Upper lobe of right lung (tissue), 1 donor: ENCODE results near the gene RAB26. TPM values are rescaled to one million over a fixed set of nuclear protein-coding genes. Genes with fewer than 3 reads are reported as not detected.

ENCODE experiments used
- ATAC-seq: fragments of 200-7000 bp; cut with Tn5 transposase; one replicate; pipeline ENCODE4 v1.9.1; 2020; ENCODE audit warnings: mild to moderate bottlenecking, moderate library complexity
- DNase-seq: peaks from one replicate; pipeline ENCODE4 v3.0.0-alpha.2; 2020
- H3K27ac ChIP-seq: fragments of 200-600 bp; one replicate; pipeline ENCODE4 v1.8.0; 2022
- H3K27me3 ChIP-seq: fragments of 200-600 bp; one replicate; pipeline ENCODE4 v1.8.0; 2022; ENCODE audit warnings: mild to moderate bottlenecking
- H3K36me3 ChIP-seq: fragments of 200-600 bp; one replicate; pipeline ENCODE4 v1.8.0; 2022
- H3K4me1 ChIP-seq: fragments of 200-600 bp; one replicate; pipeline ENCODE4 v1.8.0; 2022
- H3K4me3 ChIP-seq: fragments of 200-600 bp; one replicate; pipeline ENCODE4 v1.8.0; 2022; ENCODE audit warnings: mild to moderate bottlenecking
- H3K9me3 ChIP-seq: fragments of 200-600 bp; one replicate; pipeline ENCODE4 v1.8.0; 2022
- intact Hi-C: fragments of 100-400 bp; cut with DNase I; formaldehyde crosslinking; loops from one replicate; pipeline ENCODE4 v1.11.0; 2022
- total RNA-seq: library from RNA; stranded (reverse); fragmentation: NEBNext Ultra II Directional; extraction: Animal tissue kit (Norgen Biotek cat#: 25700); gene quantifications from one replicate; pipeline ENCODE4 v1.2.1, GENCODE V29; 2021
- TF ChIP-seq, protein P1 (sequence below): fragments of 200-600 bp; IDR thresholded peaks from one replicate; pipeline ENCODE4 v1.8.0; 2022; ENCODE audit warnings: antibody characterized with exemption
- donor health status: DM: no; HTN: yes; CAD: no; lungs with severe emphysema.

Gene RAB26
- total RNA-seq, 1 donor from 2014 or later = 0.67 TPM

DNA sequence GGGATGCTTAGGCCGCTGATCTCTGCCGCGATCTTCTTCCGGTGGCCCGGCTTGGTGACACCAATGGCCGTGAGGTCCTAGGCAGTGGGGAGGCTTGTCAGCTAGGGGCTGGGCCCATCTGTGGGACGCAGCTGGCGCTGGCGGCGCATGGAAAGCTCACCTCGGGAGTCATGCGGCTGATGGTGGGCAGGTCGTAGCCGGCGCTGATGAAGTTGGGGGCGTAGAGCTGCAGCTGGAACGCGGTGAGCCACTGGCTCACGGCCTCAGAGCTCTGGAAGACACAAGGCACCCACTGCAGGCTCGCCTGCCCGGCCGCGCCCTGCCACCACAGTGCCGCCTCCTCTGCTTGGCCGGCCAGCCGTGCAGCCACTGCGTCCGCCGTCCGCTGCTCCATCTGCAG, 35.2 kb downstream of the RAB26 start:
- no peak for DNase-seq
- intact Hi-C loops = no loop called here
- no peak for ATAC-seq
- Histone ChIP-seq H3K36me3 (no peaks in the 10 kb centered on the region), H3K4me1 (no peaks in the 10 kb centered on the region), H3K4me3 (no peak overlapping the region), H3K9me3 (no peaks in the 10 kb centered on the region), H3K27me3 (no peaks in the 10 kb centered on the region), H3K27ac (no peak overlapping the region)
- TF ChIP-seq, protein P1, sequence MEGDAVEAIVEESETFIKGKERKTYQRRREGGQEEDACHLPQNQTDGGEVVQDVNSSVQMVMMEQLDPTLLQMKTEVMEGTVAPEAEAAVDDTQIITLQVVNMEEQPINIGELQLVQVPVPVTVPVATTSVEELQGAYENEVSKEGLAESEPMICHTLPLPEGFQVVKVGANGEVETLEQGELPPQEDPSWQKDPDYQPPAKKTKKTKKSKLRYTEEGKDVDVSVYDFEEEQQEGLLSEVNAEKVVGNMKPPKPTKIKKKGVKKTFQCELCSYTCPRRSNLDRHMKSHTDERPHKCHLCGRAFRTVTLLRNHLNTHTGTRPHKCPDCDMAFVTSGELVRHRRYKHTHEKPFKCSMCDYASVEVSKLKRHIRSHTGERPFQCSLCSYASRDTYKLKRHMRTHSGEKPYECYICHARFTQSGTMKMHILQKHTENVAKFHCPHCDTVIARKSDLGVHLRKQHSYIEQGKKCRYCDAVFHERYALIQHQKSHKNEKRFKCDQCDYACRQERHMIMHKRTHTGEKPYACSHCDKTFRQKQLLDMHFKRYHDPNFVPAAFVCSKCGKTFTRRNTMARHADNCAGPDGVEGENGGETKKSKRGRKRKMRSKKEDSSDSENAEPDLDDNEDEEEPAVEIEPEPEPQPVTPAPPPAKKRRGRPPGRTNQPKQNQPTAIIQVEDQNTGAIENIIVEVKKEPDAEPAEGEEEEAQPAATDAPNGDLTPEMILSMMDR = no peak

DNA sequence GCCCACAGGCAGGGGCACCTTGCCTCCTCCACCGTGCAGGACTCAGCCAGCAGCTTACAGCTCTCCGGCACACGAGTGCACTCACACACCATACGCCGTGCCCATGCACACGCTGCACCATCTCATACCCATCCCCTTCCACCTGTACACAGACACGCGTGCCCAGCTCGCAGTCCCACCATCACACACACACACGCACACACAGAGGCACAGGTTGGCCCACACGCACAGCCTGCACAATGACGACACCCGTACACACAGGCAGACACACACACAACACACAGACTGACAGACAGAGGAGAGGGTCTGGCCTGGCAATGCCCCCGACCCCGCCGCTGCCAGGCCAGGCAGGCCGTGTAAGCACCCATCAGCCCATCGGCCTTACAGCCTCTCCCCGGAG, 35.9 kb downstream of the RAB26 start:
- H3K36me3 ChIP-seq = no peaks in the 10 kb centered on the region
- H3K27me3 ChIP-seq = no peaks in the 10 kb centered on the region
- H3K4me3 ChIP-seq = no peak overlapping the region
- no peaks in the 10 kb centered on the region for H3K9me3 ChIP-seq
- ATAC-seq (no peak), DNase-seq (no peak)
- intact Hi-C loops = no loop called here
- H3K27ac ChIP-seq = no peak overlapping the region
- no peaks in the 10 kb centered on the region for H3K4me1 ChIP-seq
- TF ChIP-seq, protein P1 = no peak

DNA sequence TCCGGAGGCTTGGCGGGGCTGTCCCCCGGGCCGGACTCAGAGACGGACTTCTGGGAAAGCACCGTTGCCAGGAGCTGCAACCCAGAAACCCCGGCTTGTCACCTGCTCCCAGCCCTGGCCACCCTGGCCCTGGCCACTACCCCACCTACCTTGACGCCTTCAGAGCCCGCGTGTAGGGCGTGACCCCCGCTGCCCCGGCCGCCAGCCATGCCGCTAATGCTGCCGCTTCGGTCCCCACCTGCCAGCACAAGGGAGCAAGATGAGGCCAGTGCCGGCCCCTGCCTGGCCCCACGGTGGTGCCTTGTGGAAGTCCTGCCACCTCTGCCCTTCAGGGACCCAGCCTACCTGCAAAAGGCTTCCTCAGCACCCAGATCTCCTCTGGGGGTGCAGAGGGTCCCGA, 36.5 kb downstream of the RAB26 start:
- H3K36me3 ChIP-seq = no peaks in the 10 kb centered on the region
- no peaks in the 10 kb centered on the region for H3K9me3 ChIP-seq
- H3K4me3 ChIP-seq = no peak overlapping the region
- DNase-seq (no peak), ATAC-seq (no peak)
- no peak overlapping the region for H3K27ac ChIP-seq
- H3K4me1 ChIP-seq = no peaks in the 10 kb centered on the region
- intact Hi-C loops = no loop called here
- no peaks in the 10 kb centered on the region for H3K27me3 ChIP-seq
- TF ChIP-seq, protein P1 = no peak

DNA sequence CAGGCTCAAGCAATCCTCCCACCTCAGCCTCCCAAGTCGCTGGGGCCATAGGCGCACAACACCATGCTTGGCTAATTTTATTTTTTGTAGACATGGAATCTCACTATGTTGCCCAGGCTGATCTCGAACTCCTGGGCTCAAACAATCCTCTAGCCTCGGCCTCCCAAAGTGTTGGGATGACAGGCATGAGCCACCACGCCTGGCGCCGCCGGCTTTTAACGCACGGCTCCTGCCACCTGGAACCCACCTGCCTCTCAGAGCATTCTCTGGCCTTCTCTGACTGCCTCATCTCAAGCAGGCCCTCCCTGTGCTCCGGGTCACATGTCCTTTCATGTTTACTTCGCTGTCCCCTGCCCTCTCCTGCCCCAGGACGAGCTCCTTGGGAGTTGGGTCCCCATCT, 37.6 kb downstream of the RAB26 start:
- DNase-seq (no peak), ATAC-seq (no peak)
- H3K27me3 ChIP-seq = no peaks in the 10 kb centered on the region
- intact Hi-C loops = no loop called here
- no peaks in the 10 kb centered on the region for H3K4me1 ChIP-seq
- no peak overlapping the region for H3K27ac ChIP-seq
- H3K4me3 ChIP-seq = no peak overlapping the region
- no peaks in the 10 kb centered on the region for H3K9me3 ChIP-seq
- TF ChIP-seq, protein P1 = no peak
- H3K36me3 ChIP-seq = no peaks in the 10 kb centered on the region

DNA sequence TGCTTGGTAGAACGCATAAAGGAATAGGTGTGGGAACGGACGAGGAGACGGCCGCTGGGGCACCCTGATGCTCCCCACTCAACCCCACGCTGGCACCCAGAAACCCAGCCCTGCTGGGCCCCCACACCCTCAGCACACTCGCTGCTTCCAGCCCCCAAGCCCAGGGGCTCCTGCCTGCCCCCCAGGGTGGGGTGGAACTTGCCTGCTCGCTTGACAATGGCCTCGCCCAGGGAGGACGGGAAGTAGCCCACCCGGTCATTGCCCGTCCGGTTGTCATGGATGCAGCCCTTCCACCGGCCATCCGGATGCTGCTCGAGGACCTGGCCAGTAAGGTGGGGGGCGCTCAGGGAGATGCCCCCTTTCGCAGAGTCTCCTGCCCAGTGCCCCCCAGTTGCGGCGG, 38.1 kb downstream of the RAB26 start:
- Histone ChIP-seq H3K9me3 (no peaks in the 10 kb centered on the region), H3K4me1 (no peaks in the 10 kb centered on the region), H3K4me3 (no peak overlapping the region), H3K27ac (no peak overlapping the region), H3K36me3 (no peaks in the 10 kb centered on the region), H3K27me3 (no peaks in the 10 kb centered on the region)
- ATAC-seq (no peak), DNase-seq (no peak)
- TF ChIP-seq, protein P1 = no peak
- intact Hi-C loops = no loop called here

DNA sequence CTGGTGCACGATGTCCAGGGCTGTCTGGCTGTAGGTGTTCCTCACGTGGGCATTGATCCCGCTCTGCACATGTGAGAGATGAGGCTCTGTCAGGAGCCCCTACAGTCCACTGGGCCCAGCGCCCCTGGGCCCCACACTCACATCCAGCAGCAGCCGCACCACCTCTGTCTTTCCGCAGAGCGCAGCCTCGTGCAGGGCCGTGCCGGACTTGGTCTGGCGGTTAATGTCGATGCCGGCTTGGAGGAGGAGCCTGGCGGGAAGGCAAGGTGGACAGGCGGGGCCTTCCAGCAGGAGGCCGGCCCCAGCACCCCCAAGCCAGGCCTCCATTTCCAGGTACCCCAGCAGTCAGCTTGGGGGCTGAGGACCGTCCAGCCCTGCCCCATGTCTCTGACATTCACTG, 38.8 kb downstream of the RAB26 start:
- TF ChIP-seq, protein P1 = no peak
- intact Hi-C loops = no loop called here
- Histone ChIP-seq H3K9me3 (no peaks in the 10 kb centered on the region), H3K4me3 (no peak overlapping the region), H3K4me1 (no peaks in the 10 kb centered on the region), H3K27me3 (no peaks in the 10 kb centered on the region), H3K27ac (no peak overlapping the region), H3K36me3 (no peaks in the 10 kb centered on the region)
- DNase-seq (no peak), ATAC-seq (no peak)
